Epithelial cell of proximal tubule (primary cell): Measurements from ENCODE around the gene DCTPP1. TPM values are rescaled to one million over a fixed set of nuclear protein-coding genes. Genes with fewer than 3 reads are reported as not detected.
"Not testable (repeated sequence)": the region's sequence is repeated elsewhere in the genome, so short reads cannot be mapped to it uniquely, and the experiment has no call there.

Experiments used
- DNase-seq: peaks from one replicate; pipeline ENCODE4 v3.0.0-alpha.2; 2011; ENCODE audit warnings: low read depth
- H3K4me3 ChIP-seq: 2 replicates; pipeline ENCODE4 v1.5.1; 2011; ENCODE audit warnings: low read depth, mild to moderate bottlenecking, low read length
- CTCF ChIP-seq: conservative IDR thresholded peaks from 2 replicates; pipeline ENCODE4 v1.5.1; 2012; ENCODE audit warnings: low read depth, mild to moderate bottlenecking, low read length
- total RNA-seq: library from RNA; depleted of rRNA; stranded (reverse); fragments of >200 nt; gene quantifications from 2 replicates; pipeline ENCODE4 v1.2.3, GENCODE V29; 2015

Gene DCTPP1
- 108 and 136 TPM in 2 replicates for total RNA-seq

- TF ChIP-seq CTCF: peak; percentile 84
- peak; percentile 97 for DNase-seq
- H3K4me3 ChIP-seq: peak within 1 kb of the TSS; percentile 98
Measured at GRCh38 chr16:30429678-30430427, at the start of gene DCTPP1. TSS of gene DCTPP1 (minus strand) at chr16:30430030. CDS start at chr16:30429980, 50 bp downstream.

- no peak for DNase-seq
- TF ChIP-seq CTCF: no peak
Measured at GRCh38 chr16:30478766-30479478, 49.1 kb upstream of the DCTPP1 start.

GRCh38 chr16:30477773-30478172 lies 47.9 kb upstream of the DCTPP1 start:
- not testable (repeated sequence) for DNase-seq, H3K4me3 ChIP-seq

More at GRCh38 chr16:30478766-30479478, 49.1 kb upstream of the DCTPP1 start:
- no peak overlapping the region for H3K4me3 ChIP-seq

- no peak for TF ChIP-seq CTCF
- no peak for DNase-seq
- H3K4me3 ChIP-seq: no peak overlapping the region
Measured at GRCh38 chr16:30476991-30477390, 47.2 kb upstream of the DCTPP1 start.

GRCh38 chr16:30474684-30475083 lies 44.9 kb upstream of the DCTPP1 start:
- no peak overlapping the region for H3K4me3 ChIP-seq
- DNase-seq: no peak
- no peak for TF ChIP-seq CTCF

GRCh38 chr16:30474074-30474452 lies 44.2 kb upstream of the DCTPP1 start:
- DNase-seq: no peak
- no peak overlapping the region for H3K4me3 ChIP-seq
- no peak for TF ChIP-seq CTCF

- no peak for TF ChIP-seq CTCF
- H3K4me3 ChIP-seq: no peak overlapping the region
- DNase-seq: no peak
Measured at GRCh38 chr16:30473231-30474073, 43.6 kb upstream of the DCTPP1 start.
